H54 (cell line): ENCODE data around the gene RFXAP.

Experiments used
- DNase-seq: peaks from one replicate; pipeline ENCODE4 v3.0.0; 2011; ENCODE audit warnings: low spot score, mixed read lengths; ENCODE audit not compliant: insufficient read length
- FAIRE-seq: peaks from 3 replicates; lab custom pipeline; 2011; peaks lifted over from hg19 to GRCh38; lab: Jason Lieb, UNC
- POLR2A ChIP-seq: IDR thresholded peaks from 2 replicates; pipeline ENCODE4 v1.6.1; 2011; ENCODE audit warnings: low read depth, mild to moderate bottlenecking, low read length

Gene RFXAP

DNA sequence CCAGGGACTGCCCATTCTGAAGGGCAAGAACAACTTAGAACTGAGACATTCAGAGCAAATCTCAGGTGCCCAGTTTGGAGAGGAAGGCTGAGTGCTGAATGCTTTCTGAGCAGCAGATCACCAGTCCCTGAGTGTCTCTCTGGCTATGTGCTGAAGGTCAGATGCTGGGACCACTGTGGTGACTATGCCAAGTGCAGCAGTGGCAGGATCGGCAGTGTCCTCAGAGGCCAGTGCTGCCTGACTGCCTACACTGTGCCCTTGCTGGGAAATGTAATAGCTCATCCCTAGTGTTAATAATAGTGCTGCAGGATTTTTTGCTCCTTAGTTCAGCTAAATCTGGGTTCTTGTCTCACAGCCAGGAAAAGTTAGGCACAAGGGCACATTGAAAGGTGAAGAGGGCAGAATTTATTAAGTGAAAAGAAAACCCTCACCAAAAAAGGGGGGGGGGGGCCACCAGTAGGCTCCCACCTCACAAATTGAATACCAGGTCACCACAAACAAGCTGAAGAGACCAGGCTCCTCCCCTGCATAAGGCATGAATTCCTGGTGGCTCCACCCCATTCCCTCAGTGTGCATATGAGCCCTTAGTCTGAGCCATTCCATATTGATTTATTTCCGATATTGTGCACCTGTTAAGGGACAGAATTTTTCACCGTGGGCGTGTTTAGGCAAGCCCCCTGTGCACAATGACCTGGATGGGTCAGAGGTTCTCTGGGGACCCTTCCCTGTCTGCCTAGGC lies 18.5 kb downstream of the RFXAP start:
- TF ChIP-seq POLR2A = no peak

DNA sequence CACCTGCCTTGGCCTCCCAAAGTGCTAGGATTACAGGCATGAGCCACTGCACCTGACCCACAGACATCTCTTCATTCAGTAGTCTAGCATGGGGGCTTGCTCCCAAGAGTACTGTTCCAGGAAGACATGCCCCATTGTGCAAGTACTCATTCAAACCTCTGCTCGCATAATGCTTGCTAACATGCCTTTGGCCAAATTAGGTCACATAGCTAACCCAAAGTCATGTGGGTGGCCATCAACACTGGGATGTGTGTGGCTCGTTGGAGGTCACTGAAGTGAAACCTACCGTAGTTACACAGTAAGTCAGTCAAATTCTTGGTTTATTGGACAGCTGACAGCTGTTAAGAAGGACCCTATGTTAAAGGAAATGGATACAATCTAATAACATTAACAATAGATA lies 20.3 kb downstream of the RFXAP start:
- no peak for TF ChIP-seq POLR2A
- FAIRE-seq (no peak), DNase-seq (no peak)

More for the DNA sequence above, 18.5 kb downstream of the RFXAP start:
- DNase-seq (no peak), FAIRE-seq (no peak)

DNA sequence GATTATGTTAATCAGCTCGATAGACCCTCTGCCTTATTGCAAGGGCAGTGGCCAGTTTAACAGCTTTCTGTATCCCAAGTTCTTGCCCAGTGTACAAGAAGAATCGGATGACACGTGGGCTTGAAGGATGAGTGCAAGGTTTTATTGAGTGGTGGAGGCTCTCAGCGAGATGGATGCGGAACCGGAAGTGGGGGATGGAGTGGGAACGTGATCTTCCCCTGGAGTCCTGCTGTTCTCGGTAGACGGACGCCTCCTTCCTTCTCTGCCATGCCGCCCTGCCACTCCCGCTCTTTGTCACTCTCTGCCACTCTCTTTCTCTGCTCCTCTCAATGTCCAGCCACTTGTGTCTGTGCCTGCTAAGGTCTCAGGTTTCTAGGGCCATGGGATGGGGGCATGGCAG lies 21.0 kb downstream of the RFXAP start:
- DNase-seq (no peak), FAIRE-seq (no peak)
- no peak for TF ChIP-seq POLR2A

DNA sequence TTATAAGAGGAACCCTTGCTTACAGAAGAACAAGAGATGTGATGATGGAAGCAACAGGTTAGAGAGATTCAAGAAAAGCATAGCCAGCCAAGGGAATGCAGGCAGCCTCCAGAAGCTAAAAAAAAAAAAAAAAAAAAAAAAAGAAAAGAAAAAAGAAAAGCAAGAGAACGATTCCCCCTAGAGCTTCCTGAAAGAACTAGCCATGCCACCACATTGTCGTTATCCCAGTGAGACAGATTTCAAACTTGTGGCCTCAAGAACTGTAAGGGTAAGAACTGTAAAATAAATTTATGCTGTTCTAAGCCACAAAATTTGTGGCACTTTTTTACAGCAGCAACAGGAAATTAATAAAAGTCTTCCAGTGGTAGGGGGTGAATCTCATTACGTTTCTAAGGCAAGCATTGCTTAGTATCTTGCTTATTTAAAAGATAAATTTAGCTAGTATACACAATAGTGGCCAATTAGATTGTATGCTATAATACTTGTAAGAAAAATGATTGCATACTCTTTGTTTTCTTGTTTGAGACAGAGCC lies 21.8 kb downstream of the RFXAP start:
- no peak for TF ChIP-seq POLR2A
- no peak for FAIRE-seq
- no peak for DNase-seq

DNA sequence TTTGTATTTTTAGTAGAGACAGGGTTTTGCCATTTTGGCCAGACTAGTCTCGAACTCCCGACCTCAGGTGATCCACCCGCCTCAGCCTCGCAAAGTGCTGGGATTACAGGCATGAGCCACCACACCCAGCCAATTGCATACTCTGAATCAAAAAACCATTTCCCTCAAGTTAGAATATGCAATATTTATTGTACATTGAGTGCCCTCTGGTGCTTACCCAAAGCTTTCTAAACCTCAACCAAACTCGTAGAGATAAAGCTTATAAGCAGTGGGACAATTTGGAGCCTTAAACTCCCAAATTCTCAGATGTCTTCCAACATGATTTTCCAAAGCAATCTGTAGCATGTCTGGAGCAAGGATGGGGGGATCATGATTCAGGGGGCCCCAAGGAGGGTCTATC lies 22.4 kb downstream of the RFXAP start:
- no peak for TF ChIP-seq POLR2A
- no peak for FAIRE-seq
- DNase-seq = no peak

DNA sequence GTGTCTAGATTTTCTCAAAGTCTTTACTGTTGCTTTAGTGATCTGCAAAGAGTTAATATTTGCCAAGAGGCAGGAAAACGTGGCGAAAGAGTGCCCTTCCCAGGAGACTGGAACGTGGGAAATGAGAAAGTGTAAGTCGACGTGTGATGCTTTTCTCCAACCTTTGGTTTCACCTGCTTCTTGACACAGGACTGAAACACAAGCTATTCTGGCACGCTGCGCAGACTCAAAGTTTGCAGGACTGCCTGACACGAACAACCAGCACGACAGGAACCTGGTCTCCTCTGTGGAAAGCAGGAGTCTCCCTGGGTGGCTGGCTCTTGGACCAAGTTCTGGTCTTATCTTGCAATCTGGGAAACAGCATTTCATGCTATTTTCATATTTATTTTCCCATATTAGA lies 28.6 kb downstream of the RFXAP start:
- no peak for FAIRE-seq
- no peak for TF ChIP-seq POLR2A
- DNase-seq = no peak

DNA sequence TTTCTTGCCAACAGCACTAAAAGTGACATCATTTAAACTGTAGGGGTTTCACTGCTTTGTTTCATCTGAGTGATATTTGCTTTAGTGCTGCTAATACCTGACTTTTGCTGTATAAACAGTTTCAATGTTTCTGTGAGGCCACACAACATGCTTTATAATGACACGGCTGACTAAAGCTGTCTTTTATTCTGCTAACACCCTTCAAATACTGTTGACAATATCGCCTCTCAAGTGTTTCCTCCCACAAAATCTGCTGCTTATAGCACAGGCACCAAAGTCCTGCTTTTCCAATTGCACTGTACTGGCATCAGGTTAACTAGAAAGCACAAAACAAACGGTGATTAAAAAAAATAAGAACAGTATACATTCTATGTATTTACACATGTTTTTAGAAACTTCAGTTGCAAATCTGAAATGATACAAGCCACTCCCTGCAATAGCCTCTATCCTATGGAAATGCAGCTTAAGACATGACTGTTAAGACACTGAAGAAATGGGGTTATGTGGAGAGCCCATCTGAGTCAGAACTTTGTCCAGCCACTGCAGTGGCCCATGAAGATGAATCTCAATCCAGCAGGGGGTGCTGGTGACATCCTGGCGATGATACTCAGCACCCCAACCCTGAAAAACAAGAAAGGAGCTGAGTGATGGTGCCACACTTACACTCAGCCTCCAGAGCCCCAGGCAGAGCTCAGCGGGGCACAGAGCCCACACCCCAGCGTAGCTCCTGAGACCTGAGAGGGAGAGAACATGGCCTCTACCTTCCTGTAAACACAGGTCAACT lies 29.4 kb downstream of the RFXAP start:
- FAIRE-seq (no peak), DNase-seq (no peak)
- no peak for TF ChIP-seq POLR2A

DNA sequence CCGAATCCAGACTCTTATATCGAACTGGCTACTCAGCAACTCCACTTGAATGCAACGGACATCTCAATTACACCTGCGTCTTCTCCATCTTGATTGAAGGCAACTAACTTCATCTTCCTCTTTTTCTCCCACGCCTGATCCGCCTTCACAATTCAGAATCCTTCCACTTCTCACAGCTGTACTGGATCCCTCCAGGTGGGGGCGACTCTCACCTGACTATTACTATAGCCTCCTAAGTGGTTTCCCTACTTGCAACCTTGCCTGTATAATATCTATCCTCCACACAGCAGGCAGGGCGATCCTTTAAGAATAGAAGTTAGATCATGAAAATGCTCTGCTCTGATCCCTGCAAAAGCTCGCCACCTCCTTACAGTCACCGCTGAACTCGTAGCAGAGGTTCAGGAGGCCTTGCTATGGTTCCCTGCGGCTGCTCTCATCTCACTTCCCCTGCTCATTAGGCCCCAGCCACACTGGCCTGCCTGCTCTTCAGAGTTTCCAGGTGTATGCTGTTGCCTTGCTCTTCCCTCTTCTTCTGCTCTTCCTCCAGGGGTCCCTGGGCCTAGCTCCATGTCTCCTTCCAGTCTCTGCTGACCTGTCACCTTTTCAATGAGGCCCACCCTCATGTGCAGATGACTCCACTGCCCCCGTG lies 31.9 kb downstream of the RFXAP start:
- DNase-seq (no peak), FAIRE-seq (no peak)
- no peak for TF ChIP-seq POLR2A

DNA sequence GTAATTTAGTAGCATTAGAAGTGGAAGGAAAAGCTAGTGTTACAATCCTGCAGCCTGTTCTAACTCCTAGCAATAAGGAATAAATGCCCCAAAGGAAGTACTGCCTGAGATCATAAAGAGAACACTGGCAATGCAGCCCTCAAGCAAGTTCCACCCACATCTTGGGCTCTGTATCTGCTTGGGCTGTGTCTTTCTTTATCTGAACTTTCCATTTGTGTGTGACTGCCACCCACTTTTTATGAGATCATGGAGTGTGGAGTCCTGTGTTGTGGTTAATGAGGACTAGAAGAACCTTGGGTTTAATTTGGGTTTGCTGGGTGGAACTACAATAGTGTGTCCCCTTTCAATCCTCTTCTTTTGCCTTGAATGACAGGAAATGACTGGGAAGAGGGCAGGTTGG lies 38.2 kb downstream of the RFXAP start:
- TF ChIP-seq POLR2A = no peak
- no peak for FAIRE-seq
- DNase-seq = no peak

DNA sequence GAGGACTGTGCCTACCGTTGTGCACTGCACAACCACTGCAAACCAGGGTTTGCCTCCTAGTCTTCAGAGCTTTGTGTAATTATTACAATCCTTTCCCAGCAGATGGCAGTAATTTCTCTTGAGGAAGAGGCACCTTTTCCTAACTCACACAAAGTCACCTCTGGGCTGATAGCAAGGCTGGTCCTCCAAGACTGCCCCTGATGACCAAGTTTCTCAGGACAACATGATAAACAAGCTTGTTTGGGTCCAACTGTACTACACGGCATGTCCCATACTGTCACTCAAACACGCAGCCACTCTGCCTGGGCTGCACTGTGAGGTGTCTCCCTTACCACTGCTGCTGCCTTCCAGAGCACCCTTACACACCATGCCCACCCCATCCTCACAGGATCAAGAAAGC lies 39.3 kb downstream of the RFXAP start:
- no peak for TF ChIP-seq POLR2A
- FAIRE-seq = no peak
- no peak for DNase-seq

DNA sequence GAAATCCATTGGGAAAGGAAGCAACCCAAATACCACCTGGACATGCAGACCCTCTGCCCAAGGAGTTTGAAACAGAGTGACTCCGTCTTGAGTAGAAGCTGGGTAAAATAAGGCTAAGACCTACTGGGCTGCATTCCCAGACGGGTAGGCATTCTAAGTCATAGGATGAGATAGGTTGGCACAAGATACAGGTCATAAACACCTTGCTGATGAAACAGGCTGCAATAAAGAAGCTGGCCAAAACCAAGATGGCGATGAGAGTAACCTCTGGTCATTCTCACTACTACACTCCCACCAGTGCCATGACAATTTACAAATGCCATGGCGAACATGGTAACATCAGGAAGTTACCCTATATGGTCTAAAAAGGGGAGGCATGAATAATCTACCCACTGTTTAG lies 40.2 kb downstream of the RFXAP start:
- no peak for TF ChIP-seq POLR2A
- DNase-seq (no peak), FAIRE-seq (no peak)

DNA sequence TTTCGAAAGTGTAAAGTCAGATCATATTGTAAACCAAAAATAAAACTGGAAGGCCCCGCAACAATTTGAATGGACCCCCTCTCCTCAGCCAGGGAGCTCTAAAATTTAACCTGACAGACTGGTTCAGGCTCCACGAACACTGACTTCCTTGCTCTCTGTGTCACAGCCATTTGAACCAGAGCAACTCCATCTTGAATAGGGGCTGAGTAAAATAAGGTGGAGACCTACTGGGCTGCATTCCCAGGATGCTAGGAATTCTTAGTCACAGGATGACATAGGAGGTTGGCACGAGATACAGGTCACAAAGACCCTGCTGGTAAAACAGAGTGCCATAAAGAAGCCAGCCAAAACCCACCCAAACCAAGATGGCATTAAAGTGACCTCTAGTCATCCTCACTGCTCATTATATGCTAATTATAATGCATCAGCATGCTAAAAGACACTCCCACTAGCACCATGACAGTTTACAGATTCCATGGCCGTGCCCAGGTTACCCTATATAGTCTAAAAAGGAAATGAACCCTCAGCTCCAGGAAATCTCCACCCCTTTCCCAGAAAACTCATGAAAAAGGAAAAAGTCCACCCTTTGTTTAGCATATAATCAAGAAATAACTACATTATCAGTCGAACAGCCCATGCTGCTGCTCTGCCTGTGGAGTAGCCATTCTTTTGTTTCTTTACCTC lies 43.1 kb downstream of the RFXAP start:
- DNase-seq (no peak), FAIRE-seq (no peak)
- no peak for TF ChIP-seq POLR2A

DNA sequence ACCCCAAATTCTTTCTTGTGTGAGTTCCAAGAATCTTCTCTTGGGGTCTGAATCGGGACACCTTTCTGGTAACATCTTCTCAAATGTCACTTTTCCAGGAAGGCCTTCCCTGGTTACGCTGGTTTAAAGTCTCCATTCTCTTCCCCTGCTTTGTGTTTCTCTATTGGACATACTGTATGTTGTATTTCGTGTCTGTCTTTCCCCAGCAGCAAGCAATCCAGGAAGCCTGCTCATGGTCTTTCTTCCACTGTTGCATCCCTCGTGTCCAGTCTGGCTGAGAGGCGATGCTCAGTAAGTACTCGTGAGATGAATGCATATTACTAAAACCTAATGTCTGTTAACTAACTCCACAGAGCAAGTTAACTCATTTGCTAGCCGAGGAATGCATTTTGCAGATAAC lies 43.7 kb downstream of the RFXAP start:
- TF ChIP-seq POLR2A = no peak
- no peak for DNase-seq
- FAIRE-seq = no peak
